GM18861 (cell line): Measurements from ENCODE around the gene ZBTB4.

ENCODE experiments used
- ATAC-seq: cut with Tn5 transposase; IDR thresholded peaks from one replicate; pipeline ENCODE4 v1.9.1; 2021; ENCODE audit not compliant: unreplicated experiment

ZBTB4 gene

DNA sequence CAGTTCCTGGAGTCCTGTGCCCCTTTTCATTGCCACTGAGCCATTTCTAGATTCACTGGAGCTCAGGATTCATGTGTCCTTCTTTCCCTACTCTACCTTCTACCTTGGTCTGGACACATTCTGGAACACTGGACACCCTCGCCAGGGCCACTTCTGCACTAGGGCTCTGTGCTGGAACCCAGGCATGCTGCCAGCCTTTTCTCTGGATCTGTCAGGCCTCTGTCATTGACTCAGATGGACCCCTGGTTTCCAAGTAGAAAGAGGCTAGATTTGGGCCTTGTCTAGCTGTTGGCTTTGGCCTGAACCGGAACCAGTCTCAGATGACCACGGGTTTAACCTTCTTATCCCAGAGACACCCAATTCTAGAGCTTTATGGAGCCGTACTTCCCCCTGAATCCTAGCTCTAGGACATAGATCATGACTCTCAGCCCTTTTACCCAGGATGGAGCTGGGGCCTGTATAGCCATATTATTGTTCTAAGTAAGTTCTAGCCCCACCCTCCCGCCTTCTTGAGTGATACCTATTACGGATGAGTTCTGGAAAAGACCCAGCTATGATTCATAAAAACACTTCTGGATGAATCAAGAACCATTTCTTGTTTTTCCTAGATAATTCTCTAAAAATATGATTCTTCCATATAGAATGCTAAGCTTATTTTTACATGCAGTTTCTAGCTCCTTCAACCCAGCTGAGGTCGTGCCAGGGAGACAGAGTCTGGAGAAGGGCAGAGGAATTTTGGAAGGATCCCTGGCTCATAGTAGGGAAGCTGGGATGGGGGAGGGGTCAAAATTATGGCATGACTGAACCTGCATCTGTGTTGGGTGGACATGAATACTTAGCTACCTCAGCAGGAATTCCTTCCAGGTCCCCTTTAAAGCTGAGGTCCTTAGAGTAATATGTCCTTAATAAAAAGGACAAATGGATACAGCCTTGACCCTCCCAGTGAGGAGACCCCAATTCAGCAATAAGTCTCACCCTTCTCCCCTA, 35.6 kb downstream of the ZBTB4 start:
- ATAC-seq, result no peak

DNA sequence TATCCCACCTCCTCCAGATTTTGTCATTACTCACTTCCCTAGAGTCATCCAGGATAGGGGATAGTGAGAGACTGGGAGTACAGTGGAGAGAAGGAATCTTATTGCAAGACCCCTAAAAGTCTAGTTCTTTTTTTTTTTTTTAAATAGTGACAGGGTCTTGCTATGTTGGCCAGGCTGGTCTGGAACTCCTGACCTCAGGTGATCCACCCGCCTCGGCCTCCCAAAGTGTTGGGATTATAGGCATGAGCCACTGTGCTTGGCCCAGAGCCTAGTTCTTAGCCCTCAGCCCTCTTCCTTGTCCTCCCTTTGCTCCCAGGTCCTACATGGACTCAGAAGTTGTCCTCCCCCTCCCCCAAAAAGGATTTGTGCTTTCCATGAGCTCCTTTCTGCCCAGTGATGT, 37.3 kb downstream of the ZBTB4 start:
- ATAC-seq, result no peak

DNA sequence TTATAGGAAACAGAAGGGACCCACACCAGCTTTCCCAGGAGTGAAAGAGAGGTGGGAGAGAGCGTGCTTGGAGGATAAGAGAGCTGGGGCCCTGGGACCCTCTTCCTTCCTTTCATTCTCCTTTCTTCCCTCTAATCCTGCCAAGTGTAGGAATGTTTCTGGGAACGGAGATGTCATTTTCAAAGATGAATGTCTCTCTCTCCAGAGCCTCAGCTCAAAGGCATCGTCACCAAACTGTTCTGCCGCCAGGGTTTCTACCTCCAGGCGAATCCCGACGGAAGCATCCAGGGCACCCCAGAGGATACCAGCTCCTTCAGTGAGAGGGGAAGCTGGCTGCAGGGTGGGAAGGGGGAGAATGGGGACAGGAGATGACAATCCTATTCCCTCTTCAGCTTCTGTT, 38.2 kb downstream of the ZBTB4 start:
- ATAC-seq, result no peak

DNA sequence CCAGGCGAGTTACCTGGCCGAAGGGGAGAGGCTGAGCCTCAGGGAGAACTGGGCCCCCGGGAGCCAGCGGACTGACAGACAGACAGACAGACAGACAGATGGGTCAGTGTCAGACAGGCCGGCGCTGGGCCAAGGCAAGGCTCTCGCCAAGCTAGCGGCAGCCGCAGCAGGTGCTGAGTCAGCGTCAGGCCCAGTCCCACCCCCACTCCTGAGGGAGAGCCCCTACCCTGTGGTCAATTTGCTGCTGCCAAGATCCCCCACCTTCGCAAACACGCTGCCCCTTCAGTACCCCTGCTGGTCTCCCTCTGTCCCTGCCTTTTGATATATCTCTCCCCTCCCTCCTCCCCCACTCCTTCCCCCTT, 38.6 kb downstream of the ZBTB4 start:
- no peak for ATAC-seq

DNA sequence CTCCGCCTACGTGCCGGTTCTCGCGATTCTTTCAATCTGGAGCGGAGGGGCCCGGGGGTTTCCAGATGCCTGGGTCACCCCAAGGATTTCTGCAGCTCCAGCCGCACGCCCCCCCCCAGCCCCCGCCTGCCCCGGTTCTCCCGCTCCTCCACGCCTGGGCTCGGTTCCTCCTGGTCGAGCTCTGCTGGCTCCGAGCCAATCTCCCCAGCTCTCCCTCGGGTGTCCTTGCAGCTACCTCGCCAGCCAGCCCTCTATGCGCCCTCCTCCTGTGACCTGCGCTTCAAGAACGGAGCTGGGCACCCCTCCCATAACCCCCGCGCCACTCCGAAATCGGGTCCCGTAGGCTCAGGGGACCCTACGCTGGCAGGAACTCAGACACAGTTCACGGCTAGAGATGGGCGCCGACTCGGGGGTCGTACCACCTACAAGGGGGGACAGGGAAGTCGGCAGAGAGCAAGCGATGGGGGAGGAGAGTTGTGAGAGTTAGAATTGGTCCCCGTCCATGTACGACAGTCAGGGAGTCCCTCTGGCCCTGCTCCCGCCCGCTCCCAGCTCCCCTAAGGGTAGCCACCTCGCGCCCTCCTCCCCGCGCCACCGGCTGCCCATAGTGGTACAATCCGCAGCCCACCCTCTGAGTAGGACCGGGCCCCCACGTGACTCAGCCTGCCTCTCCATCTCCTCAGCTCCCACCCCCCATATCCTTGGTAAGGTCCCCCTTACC, 39.2 kb downstream of the ZBTB4 start:
- ATAC-seq, result no peak

DNA sequence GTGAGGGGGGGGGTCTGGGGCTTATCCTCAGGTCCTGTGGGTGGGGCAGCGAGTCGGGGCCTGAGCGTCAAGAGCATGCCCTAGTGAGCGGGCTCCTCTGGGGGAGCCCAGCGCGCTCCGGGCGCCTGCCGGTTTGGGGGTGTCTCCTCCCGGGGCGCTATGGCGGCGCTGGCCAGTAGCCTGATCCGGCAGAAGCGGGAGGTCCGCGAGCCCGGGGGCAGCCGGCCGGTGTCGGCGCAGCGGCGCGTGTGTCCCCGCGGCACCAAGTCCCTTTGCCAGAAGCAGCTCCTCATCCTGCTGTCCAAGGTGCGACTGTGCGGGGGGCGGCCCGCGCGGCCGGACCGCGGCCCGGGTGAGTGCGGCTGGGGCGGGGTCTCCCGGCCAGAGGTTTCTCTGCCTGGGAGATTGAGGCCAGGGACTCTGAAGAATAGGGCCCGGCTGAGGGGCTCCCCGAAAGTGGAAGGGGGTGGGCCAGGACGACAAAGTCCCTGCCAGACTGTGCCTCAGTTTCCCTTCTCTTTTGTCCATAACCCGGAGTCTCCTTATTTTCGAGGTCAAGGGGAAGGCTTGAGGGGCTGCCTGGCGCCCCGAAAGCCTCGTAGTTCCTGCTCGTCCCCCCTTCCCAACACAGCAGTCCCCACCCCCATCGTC, 39.8 kb downstream of the ZBTB4 start, which contains the start of gene FGF11:
FGF11 (plus strand) TSS at position 51 of the 651 bp plus-strand sequence; CDS start at position 160, 109 bp downstream.
- no peak for ATAC-seq

DNA sequence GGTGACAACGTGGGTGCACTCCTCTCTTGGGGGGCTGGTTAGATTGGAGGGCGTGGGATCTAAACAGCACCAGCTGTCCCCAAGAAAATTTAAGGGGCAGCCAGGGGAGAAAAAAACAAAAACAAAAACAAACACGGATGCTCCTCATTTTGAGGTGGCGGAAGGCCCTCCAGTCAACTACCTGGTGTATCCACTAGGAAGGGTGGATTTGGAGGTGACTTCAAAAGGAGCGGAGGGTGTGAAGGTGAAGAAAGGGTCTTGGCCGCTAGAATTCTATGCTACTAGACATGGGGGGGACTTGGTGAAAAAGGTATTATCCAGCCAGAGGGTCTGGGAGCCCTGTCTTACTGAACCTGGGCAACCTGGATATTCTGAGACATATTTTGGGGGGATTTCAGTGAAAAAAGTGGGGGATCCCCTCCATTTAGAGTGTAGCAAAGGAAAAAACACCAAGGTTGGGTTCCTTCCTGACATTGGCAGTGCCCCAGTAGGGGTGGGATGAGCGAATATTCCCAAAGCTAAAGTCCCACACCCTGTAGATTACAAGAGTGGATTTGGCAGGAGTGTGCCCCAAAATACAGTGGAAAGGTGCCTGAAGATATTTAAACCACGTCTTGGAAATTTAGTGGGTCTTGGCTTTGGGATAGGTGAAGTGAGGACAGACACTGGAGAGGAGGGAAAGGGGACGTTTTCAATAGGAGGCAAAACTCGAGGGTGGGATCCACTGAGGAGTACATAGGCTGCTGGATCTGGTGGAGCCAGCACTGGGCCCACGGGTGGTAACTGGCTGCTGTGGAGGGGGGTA, 40.6 kb downstream of the ZBTB4 start:
- no peak for ATAC-seq

DNA sequence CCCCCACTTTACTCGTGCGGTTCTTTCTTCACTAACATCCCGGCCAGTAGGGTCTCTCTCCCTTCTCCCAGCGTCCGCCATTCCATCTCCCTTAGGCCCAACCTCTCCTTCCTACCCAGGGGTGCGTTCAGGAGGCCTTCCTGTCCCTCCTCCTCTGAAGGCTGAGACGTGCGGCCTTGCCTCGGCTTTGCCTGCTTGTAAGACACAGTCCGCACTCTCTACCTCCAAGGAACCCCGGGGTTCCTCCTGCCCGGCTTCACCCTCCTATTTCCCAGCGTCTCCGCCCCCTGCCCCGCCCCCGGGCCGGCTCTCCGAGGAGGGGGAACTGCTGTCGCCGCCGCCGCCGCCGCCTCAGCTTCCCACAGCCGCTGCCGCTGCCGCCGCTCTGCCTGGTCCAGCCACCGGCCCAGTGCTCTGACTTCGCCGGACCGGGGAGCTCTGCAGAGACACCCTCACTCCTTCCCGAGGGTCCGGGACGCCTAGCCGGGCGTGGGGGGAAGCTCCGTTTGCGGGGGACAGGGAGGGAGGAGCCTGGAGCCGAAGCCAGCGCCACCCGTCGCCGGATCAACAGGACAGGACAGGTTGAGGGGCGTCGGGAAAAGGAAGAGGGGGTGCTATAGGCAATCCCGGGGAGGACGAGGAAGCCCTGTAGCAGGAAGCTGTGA, 41.3 kb downstream of the ZBTB4 start:
- ATAC-seq, result no peak

DNA sequence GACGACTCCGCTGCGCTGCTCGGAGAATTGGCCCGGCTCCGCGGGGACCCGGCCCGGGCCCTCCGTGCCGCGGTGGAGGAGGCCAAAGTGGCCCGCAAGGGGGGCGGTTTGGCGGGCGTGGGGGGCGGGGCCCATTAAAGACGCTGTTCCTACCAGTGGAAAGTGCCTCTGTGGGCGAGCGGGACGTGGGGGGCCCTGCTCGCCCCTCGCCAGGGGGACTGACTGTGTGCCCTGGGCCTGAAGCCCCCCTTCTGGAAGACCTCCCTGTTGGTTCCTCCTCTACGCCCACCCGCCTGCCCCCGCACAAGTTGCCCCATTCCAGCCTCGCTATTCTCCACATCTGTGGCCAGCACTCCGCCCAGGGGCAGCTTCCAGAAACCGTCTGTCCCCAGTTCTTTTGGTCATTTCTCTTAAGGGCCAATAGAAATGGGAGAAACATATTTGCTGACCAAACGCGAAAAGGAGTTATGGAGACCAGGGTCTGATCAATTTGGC, 42.0 kb downstream of the ZBTB4 start:
- no peak for ATAC-seq

DNA sequence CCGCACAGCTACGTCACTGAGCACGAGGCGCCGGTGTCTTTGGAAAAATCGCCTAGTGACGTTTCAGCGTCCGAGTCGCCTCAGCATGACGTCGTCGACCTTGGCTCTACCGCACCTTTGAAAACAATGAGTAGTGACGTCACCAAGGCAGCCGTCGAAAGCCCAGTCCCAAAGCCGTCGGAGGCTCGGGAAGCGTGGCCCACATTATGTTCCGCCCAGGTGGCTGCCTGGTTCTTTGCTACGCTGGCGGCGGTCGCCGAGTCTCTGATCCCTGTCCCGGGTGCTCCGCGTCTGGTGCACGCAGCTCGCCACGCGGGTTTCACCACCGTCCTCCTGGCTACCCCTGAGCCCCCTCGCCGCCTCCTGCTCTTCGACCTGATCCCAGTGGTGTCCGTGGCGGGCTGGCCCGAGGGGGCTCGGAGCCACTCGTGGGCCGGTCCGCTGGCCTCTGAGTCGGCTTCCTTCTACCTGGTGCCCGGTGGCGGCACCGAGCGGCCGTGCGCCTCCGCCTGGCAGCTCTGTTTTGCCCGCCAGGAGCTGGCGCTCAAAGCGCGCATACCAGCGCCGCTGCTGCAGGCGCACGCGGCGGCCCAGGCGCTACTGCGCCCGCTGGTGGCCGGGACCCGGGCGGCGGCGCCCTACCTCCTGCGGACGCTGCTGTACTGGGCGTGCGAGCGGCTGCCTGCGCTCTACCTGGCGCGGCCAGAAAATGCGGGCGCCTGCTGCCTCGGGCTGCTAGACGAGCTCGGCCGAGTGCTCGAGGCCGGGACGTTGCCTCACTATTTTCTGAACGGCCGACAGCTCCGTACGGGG, 42.7 kb downstream of the ZBTB4 start:
- ATAC-seq, result peak; percentile 37

DNA sequence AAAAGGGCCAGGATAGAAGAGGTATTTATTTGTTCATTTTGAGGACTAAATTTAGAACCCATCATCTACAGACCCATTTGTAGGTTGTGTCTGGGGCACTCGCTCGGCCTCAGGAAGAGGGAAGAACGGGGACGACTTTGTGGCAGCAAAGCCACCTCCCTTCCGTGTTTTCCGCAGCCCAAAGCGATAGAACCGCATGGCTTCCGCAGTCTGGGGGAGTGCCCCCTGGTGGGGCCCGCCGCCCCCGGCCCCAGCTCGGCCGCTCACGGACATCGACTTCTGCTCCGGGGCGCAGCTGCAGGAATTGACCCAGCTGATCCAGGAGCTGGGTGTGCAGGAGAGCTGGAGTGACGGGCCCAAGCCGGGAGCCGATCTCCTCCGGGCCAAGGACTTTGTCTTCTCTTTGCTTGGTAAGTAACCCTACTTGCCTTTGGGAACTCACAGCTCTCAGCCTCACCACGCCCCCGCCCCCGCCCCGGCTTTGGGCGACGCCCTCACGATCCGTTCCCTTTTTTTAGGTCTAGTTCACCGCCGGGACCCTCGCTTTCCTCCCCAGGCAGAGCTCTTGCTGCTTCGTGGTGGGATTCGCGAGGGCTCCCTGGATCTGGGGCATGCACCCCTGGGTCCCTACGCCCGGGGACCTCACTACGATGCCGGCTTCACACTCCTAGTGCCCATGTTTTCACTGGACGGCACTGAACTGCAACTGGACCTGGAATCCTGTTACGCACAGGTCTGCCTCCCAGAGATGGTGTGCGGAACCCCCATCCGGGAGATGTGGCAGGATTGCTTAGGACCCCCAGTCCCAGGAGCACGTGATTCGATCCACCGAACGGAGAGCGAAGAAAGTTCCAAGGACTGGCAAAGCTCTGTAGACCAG, 43.5 kb downstream of the ZBTB4 start:
- peak; percentile 24 for ATAC-seq

DNA sequence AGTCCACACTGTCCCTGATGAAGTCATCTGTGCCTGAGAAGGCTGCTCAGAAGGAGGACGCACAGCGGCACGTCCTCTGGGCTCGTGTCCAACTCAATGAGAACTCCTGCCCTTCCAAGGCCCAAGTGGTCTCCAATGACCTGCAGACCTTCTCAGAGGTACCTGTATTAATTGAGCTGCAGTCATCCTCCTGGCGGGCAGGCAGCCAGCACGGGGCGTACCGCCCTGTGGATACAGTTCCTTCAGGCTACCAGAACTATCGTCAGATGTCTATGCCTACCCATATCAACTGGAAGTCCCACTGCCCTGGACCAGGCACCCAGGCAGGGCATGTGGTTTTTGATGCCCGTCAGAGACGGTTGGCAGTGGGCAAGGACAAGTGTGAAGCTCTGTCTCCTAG, 47.1 kb downstream of the ZBTB4 start:
- ATAC-seq, result no peak

DNA sequence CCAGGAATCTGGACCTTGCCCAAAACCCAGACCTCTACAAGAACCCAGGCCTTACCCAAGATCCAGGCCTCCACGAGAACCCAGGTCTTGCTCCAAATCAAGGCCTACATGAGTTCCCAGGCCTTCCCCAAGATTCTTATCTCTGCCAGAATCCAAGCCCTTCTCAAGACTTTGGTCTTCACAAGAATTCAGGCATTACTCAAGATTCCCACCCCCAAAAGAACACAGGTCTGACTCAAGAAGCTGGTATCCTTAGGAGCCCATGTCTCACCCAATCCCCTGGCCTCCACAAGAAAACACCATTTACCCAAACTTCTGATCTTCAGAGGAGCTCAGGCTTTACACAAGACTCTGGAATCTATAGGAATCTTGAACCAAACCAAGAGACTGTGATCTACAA, 48.2 kb downstream of the ZBTB4 start:
- no peak for ATAC-seq

DNA sequence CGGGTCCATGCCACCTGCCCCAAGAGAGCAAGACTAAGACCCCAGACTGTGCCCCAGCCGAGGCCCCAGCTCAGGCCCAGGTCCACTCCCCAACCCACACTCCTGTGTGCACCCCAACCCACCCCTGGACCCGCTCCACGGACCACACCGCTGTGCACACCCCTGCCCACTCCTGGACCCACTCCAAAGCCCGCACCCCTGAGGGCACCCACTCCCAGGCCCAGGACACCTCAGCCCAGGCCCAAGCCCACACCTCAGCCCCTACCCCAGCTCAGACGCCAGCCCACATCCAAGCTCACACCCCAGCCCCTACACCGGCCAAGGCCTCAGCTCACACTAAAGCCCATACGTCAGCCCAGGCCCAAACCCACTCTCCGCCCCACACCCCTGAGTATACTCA, 49.7 kb downstream of the ZBTB4 start:
- ATAC-seq, result no peak

DNA sequence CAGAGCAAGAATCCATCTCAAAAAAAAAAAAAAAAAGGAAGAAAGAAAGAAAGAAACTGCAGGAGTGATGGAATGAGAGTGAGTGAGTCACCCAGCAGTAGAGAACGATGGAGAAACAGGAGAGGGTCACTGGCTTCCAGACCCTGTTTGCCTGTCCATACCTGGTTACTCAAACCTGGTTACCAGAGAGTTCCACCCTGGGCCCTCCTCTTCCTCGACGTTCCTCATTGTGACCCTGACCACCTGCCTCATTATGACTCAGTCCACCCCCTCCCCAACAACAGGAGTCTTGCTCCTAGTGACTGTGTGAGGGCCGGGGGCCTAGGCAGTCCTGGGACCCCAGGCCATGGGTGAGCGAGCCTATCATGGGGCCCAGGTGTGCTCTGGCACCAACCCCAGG, 50.9 kb downstream of the ZBTB4 start, which contains the start of gene SPEM3:
SPEM3 (plus strand) TSS at position 301 of the 400 bp plus-strand sequence; CDS start at position 347, 46 bp downstream.
- no peak for ATAC-seq

DNA sequence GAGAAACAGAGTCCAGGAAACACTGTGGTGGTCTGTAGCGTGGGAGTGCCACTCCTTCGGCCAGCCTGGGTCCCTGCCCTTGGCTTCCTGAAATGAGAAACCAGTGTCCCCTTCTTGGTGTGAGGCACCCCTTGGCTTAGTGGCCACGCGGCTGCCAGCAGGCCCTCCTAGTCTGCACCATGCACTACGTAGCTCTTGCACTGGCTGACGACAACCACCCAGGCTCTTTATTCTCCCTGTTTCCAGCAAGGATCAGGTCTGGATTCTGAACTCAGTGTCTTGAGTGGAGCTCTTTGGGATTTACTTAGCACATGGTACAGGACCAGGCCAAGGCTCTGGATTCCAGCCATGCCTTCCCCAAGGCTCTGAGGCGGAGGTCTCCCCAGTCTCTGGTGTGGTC, 51.9 kb downstream of the ZBTB4 start:
- ATAC-seq, result no peak

DNA sequence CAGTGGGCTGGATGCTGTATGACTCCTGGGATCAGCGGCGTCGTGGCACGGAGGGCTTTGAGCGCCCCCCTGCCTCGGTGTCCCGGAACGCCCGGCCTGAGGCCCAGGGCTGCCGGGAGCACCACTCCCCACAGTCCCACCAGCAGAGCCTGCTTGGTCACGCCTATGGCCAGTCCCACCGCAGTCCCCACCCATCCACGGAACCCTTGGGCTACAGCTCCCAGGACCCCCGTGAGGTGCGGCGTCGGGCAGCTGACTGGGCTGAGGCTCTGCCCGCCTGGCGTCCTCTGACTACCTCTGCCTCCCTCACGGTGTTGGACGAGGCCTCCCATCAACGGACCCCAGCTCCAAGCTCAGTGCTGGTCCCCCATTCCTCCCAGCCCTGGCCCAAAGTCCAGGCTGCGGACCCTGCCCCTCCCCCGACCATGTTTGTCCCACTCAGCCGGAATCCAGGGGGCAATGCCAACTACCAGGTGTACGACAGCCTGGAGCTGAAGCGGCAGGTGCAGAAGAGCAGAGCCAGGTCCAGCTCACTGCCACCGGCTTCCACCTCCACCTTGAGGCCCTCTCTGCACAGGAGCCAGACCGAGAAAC, 52.4 kb downstream of the ZBTB4 start:
- no peak for ATAC-seq
